ENCODE data around the gene PLXNA4. TPM values are rescaled to one million over a fixed set of nuclear protein-coding genes. Genes with fewer than 3 reads are reported as not detected.

PLXNA4 gene
- total RNA-seq, 1 donor from 2014 or later: 3.5 TPM

DNA sequence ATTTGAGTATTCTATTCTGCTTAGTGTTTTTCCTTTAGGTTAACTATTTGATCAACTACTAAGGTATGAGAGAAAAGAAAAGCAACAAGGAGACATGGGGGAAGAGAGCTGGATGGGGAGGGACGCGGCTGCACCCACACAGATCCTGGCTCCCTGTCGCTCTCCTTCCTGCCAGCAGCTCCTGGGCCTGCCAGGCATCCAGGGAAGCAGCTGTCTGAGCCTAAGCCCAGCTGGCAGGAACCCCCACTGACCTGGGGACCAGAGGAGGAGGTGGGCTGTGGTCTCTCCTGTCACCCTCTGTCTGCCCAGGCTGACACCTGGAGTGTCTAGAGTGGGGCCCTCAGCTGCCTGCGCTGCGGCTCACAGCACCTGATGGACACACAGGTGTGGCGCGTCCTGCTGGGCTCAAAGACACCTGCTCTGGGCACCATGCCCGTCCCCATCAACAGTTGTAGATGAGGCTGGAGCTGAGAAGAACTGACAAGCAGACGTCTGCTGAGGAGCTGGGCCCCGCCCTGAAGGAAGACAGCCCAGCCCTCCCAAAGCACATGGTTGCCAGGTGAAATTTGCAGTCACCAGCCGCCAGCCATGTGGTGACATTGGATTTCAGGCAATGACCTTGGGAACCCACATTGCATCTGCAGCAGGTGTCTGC lies 207.9 kb downstream of the PLXNA4 start:
- H3K9me3 Mint-ChIP-seq (ENCODE audit: unreplicated experiment): no peaks in the 10 kb centered on the region
- H3K27me3 Mint-ChIP-seq (ENCODE audit: unreplicated experiment): peaks cover 4% of the 10 kb centered on the region
- H3K36me3 Mint-ChIP-seq (ENCODE audit: low read depth, unreplicated experiment): no peaks in the 10 kb centered on the region
- TF ChIP-seq, protein P1, sequence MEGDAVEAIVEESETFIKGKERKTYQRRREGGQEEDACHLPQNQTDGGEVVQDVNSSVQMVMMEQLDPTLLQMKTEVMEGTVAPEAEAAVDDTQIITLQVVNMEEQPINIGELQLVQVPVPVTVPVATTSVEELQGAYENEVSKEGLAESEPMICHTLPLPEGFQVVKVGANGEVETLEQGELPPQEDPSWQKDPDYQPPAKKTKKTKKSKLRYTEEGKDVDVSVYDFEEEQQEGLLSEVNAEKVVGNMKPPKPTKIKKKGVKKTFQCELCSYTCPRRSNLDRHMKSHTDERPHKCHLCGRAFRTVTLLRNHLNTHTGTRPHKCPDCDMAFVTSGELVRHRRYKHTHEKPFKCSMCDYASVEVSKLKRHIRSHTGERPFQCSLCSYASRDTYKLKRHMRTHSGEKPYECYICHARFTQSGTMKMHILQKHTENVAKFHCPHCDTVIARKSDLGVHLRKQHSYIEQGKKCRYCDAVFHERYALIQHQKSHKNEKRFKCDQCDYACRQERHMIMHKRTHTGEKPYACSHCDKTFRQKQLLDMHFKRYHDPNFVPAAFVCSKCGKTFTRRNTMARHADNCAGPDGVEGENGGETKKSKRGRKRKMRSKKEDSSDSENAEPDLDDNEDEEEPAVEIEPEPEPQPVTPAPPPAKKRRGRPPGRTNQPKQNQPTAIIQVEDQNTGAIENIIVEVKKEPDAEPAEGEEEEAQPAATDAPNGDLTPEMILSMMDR (IDR thresholded peaks at IDR 0.05; ENCODE audit: unreplicated experiment): no peak
- H3K4me3 Mint-ChIP-seq (ENCODE audit: unreplicated experiment): no peak overlapping the region
- no peaks in the 10 kb centered on the region for H3K4me1 Mint-ChIP-seq (ENCODE audit: unreplicated experiment)
- no peak for DNase-seq (ENCODE audit: low spot score)
- no peak overlapping the region for H3K27ac Mint-ChIP-seq (ENCODE audit: unreplicated experiment)

DNA sequence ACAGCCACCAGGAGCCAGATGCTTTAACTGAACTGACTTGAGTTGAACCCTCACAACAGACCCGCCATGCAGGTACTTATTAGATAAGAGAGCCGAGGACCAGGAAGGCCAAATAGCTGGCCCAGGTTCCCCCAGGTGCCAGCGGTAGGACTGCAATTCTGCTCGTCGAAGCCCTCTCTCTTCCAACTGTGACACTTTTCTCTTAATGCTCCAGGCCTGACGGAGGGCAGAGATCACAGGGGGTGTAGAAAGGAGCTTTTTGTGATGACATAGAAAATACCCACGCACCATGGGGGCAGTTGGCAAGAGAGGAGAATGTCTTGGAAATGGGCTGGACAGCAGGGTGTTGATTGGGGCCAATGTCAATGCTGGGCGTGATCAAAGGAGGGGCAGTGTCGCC lies 208.5 kb downstream of the PLXNA4 start:
- H3K36me3 Mint-ChIP-seq (ENCODE audit: low read depth, unreplicated experiment): no peaks in the 10 kb centered on the region
- H3K9me3 Mint-ChIP-seq (ENCODE audit: unreplicated experiment): no peaks in the 10 kb centered on the region
- no peak for DNase-seq (ENCODE audit: low spot score)
- TF ChIP-seq, protein P1 (IDR thresholded peaks at IDR 0.05; ENCODE audit: unreplicated experiment): no peak
- no peak overlapping the region for H3K4me3 Mint-ChIP-seq (ENCODE audit: unreplicated experiment)
- H3K27ac Mint-ChIP-seq (ENCODE audit: unreplicated experiment): no peak overlapping the region
- peaks cover 4% of the 10 kb centered on the region for H3K27me3 Mint-ChIP-seq (ENCODE audit: unreplicated experiment)
- H3K4me1 Mint-ChIP-seq (ENCODE audit: unreplicated experiment): no peaks in the 10 kb centered on the region

DNA sequence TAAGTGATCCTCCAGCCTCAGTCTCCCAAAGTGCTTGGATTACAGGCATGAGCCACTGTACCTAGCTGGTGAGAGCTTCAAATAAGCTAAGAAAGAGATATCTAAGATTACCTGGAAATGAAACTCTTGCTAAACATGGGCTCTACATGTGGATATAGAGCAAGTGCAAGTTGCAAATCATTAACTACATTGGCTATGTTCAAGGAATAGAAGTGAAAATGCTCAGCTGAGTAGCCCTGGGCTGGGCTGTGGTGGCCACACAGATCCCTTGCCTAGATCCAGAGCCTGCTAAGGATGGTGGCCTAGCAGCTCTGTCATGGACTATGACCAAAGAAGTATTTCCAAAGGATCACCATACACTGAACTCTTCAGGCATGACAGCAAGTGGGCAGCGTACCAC lies 209.3 kb downstream of the PLXNA4 start:
- H3K9me3 Mint-ChIP-seq (ENCODE audit: unreplicated experiment): no peaks in the 10 kb centered on the region
- no peaks in the 10 kb centered on the region for H3K4me1 Mint-ChIP-seq (ENCODE audit: unreplicated experiment)
- no peak overlapping the region for H3K4me3 Mint-ChIP-seq (ENCODE audit: unreplicated experiment)
- TF ChIP-seq, protein P1 (IDR thresholded peaks at IDR 0.05; ENCODE audit: unreplicated experiment): no peak
- H3K27me3 Mint-ChIP-seq (ENCODE audit: unreplicated experiment): peaks cover 4% of the 10 kb centered on the region
- H3K36me3 Mint-ChIP-seq (ENCODE audit: low read depth, unreplicated experiment): no peaks in the 10 kb centered on the region
- DNase-seq (ENCODE audit: low spot score): no peak
- H3K27ac Mint-ChIP-seq (ENCODE audit: unreplicated experiment): no peak overlapping the region

DNA sequence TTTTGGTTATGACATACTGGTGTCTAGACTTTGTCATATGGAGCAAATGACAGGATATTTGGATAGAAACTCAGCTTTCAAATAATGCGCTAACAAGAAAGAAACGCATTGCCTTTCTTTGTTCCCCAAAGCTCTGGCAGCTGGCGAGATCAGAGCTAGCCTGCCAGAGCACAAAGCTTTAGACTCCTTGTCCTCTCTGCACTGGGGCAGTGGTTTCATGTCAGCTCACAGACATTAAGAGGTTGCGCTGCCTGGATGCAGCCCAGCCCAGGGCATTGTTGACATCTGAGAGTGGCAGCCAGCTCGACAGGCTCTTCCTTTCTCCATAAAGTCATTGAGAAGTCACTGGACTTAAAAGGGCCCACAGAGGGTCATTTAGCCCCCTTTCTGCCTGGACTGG lies 212.0 kb downstream of the PLXNA4 start:
- Mint-ChIP-seq H3K4me3 (ENCODE audit: unreplicated experiment) (no peak overlapping the region), H3K4me1 (ENCODE audit: unreplicated experiment) (no peaks in the 10 kb centered on the region), H3K36me3 (ENCODE audit: low read depth, unreplicated experiment) (no peaks in the 10 kb centered on the region), H3K9me3 (ENCODE audit: unreplicated experiment) (no peaks in the 10 kb centered on the region), H3K27me3 (ENCODE audit: unreplicated experiment) (peaks cover 4% of the 10 kb centered on the region), H3K27ac (ENCODE audit: unreplicated experiment) (no peak overlapping the region)
- TF ChIP-seq, protein P1 (IDR thresholded peaks at IDR 0.05; ENCODE audit: unreplicated experiment): no peak
- DNase-seq (ENCODE audit: low spot score): no peak

DNA sequence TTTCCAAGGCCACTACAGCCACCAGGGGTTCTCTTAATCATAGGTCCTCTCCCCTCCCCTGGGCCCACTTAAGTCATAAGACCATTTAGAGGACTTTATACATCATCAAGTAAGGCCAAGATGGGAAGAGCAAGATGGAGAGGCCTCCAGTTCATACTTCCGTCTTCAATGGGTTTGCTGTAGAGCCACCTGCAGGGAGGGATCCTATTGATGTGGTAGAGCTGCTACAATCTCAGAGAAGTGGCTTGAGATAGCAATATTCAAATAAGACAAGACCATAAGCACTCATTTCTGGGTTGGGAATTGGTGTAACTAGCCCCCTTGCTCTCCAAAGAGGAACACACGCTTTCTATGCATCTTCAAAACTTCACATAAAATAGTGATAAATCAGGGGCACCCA lies 214.2 kb downstream of the PLXNA4 start:
- Mint-ChIP-seq H3K4me1 (ENCODE audit: unreplicated experiment) (no peaks in the 10 kb centered on the region), H3K27me3 (ENCODE audit: unreplicated experiment) (peaks cover 4% of the 10 kb centered on the region), H3K9me3 (ENCODE audit: unreplicated experiment) (no peaks in the 10 kb centered on the region), H3K27ac (ENCODE audit: unreplicated experiment) (no peak overlapping the region), H3K4me3 (ENCODE audit: unreplicated experiment) (no peak overlapping the region), H3K36me3 (ENCODE audit: low read depth, unreplicated experiment) (no peaks in the 10 kb centered on the region)
- DNase-seq (ENCODE audit: low spot score): no peak
- TF ChIP-seq, protein P1 (IDR thresholded peaks at IDR 0.05; ENCODE audit: unreplicated experiment): no peak

Measured in endothelial cell (in vitro differentiated cells).